Endothelial cell of umbilical vein (primary cell): Measurements from ENCODE around the gene GCAT. TPM values are rescaled to one million over a fixed set of nuclear protein-coding genes. Genes with fewer than 3 reads are reported as not detected.
A peak's percentile ranks its signal among the peaks of the same experiment; 100 is the strongest.

Experiments used
- BruUV-seq: library from RNA; stranded (reverse); fragments of 400-500 nt; replicated peaks from 2 replicates; lab custom pipeline; 2021; lab: Mats Ljungman, UMichigan
- CTCF ChIA-PET: fragments of 300-600, 350-600 bp; sonication (Branson Sonifier 250); formaldehyde crosslinking; loops from one replicate; lab custom pipeline; 2021; ENCODE audit warnings: antibody characterized with exemption, inconsistent platforms; lab: Charles Lee
- POLR2A ChIA-PET: fragments of 300-600, 350-600 bp; sonication (Branson Sonifier 250); formaldehyde crosslinking; loops from one replicate; lab custom pipeline; 2021; ENCODE audit warnings: antibody characterized with exemption, inconsistent platforms; lab: Charles Lee
- DNase-seq: peaks from one replicate; pipeline ENCODE4 v3.0.0-alpha.2; 2011; ENCODE audit warnings: low read depth, low spot score
- FAIRE-seq: peaks from 2 replicates; lab custom pipeline; 2011; peaks lifted over from hg19 to GRCh38; lab: Jason Lieb, UNC
- H2AFZ ChIP-seq: 2 replicates; pipeline ENCODE4 v1.6.0; 2012; ENCODE audit warnings: low read depth, low read length, control low read depth, inconsistent platforms
- H3K27ac ChIP-seq: 2 replicates; pipeline ENCODE4 v1.5.1; 2011; ENCODE audit warnings: low read depth, mild to moderate bottlenecking, control low read depth, low read length, moderate library complexity; ENCODE audit not compliant: insufficient read depth
- H3K27me3 ChIP-seq, 2 experiments: 2 replicates each; pipeline versions ENCODE4 v1.6.0 to v1.6.1; 2011; ENCODE audit warnings: low read length in 2 of 2, mixed read lengths in 1 of 2; ENCODE audit not compliant: control insufficient read depth in 2 of 2, insufficient read depth in 2 of 2
- H3K36me3 ChIP-seq, 2 experiments: 2 replicates in 1 of 2; 3 replicates in 1 of 2; pipeline ENCODE4 v1.5.1; 2011; ENCODE audit warnings: low read length in 2 of 2, mild to moderate bottlenecking in 1 of 2, moderate library complexity in 1 of 2; ENCODE audit not compliant: control insufficient read depth in 2 of 2, insufficient read depth in 2 of 2; ENCODE audit errors: extremely low read depth in 1 of 2
- H3K4me1 ChIP-seq: 3 replicates; pipeline ENCODE4 v1.5.1; 2011; ENCODE audit warnings: mild to moderate bottlenecking, low read length; ENCODE audit not compliant: control insufficient read depth, insufficient read depth; ENCODE audit errors: extremely low read depth
- H3K4me2 ChIP-seq: 2 replicates; pipeline ENCODE4 v1.6.1; 2011; ENCODE audit warnings: low read length, control low read depth, mixed read lengths; ENCODE audit not compliant: insufficient read depth
- H3K4me3 ChIP-seq, 3 experiments: fragments of 200-600 bp in 1 of 3; sonication (generic), shearing (Covaris generic) in 1 of 3; replicated peaks in 1 of 3; 2 replicates each; pipeline ENCODE4 v1.5.1; 2011 to 2016; ENCODE audit warnings: control low read depth in 3 of 3, low read length in 3 of 3, mild to moderate bottlenecking in 2 of 3, inconsistent platforms in 1 of 3, low read depth in 1 of 3, moderate library complexity in 1 of 3; ENCODE audit not compliant: insufficient read depth in 1 of 3
- H3K79me2 ChIP-seq: 2 replicates; pipeline ENCODE4 v1.6.0; 2012; ENCODE audit warnings: low read length, inconsistent platforms; ENCODE audit not compliant: control insufficient read depth, insufficient read depth
- H3K9ac ChIP-seq: replicated peaks from 2 replicates; pipeline ENCODE3; 2011; ENCODE audit warnings: low read length, control low read depth; ENCODE audit not compliant: insufficient read depth; ENCODE audit errors: extremely low read depth
- H3K9me1 ChIP-seq: replicated peaks from 3 replicates; pipeline ENCODE4 v1.6.0; 2011; ENCODE audit warnings: mild to moderate bottlenecking, low read length; ENCODE audit not compliant: control insufficient read depth, insufficient read depth; ENCODE audit errors: extremely low read depth
- H3K9me3 ChIP-seq: replicated peaks from 2 replicates; pipeline ENCODE4 v1.5.1; 2012; ENCODE audit warnings: low read length, inconsistent platforms; ENCODE audit not compliant: control insufficient read depth, insufficient read depth
- H4K20me1 ChIP-seq: replicated peaks from 2 replicates; pipeline ENCODE3; 2011; ENCODE audit warnings: mild to moderate bottlenecking, low read length; ENCODE audit not compliant: control insufficient read depth, insufficient read depth; ENCODE audit errors: extremely low read depth
- EZH2 ChIP-seq: IDR thresholded peaks from 2 replicates; pipeline ENCODE4 v1.6.1; 2012; ENCODE audit warnings: borderline replicate concordance, low read depth, mild to moderate bottlenecking, moderate library complexity, low read length, inconsistent platforms; ENCODE audit not compliant: severe bottlenecking
- FOS ChIP-seq: IDR thresholded peaks from 2 replicates; pipeline ENCODE4 v1.6.1; 2011; ENCODE audit warnings: mild to moderate bottlenecking, low read length, moderate library complexity, borderline replicate concordance; ENCODE audit not compliant: insufficient read depth
- GATA2 ChIP-seq: IDR thresholded peaks from 2 replicates; pipeline ENCODE4 v1.7.0; 2011; ENCODE audit warnings: low read depth, mild to moderate bottlenecking, moderate library complexity, mixed read lengths, low read length; ENCODE audit not compliant: insufficient read length, insufficient read depth
- JUN ChIP-seq: IDR thresholded peaks from 2 replicates; pipeline ENCODE4 v1.6.1; 2011; ENCODE audit warnings: borderline replicate concordance, low read depth; ENCODE audit not compliant: insufficient read length, insufficient read depth
- MYC ChIP-seq: IDR thresholded peaks from one replicate; pipeline ENCODE4 v1.6.1; 2011; ENCODE audit warnings: mild to moderate bottlenecking, low read depth, low read length
- POLR2A ChIP-seq: IDR thresholded peaks from 2 replicates; pipeline ENCODE4 v1.6.1; 2012; ENCODE audit warnings: low read depth, mild to moderate bottlenecking, control low read depth, low read length
- POLR2AphosphoS5 ChIP-seq: IDR thresholded peaks from 2 replicates; pipeline ENCODE4 v1.6.1; 2012; ENCODE audit warnings: low read depth, mild to moderate bottlenecking, control low read depth, low read length, moderate library complexity; ENCODE audit not compliant: insufficient read depth
- dilution Hi-C: fragments of 300-500 bp; cut with MboI; formaldehyde crosslinking; loops from one replicate; pipeline ENCODE4 v1.15.0; 2019; ENCODE audit warnings: low sequenced_read_pairs; ENCODE audit not compliant: extremely low pct_ligation_motif_present
- intact Hi-C: fragments of 100-400 bp; cut with micrococcal nuclease; formaldehyde crosslinking; loops from one replicate; pipeline ENCODE4 v1.10.0; 2022
- polyA plus RNA-seq, 4 experiments: library from polyadenylated mRNA; depleted of rRNA in 3 of 4; stranded (reverse) in 3 of 4; unstranded in 1 of 4; fragments of >200 nt; gene quantifications; 2 replicates each; pipeline versions ENCODE4 v1.2.1 to v1.2.3, GENCODE V29; 2011 to 2012; ENCODE audit warnings: missing spikeins in 1 of 4
- total RNA-seq: library from RNA; stranded (reverse); gene quantifications from 2 replicates; pipeline ENCODE4 v1.2.3, GENCODE V29; 2021
- TF ChIP-seq, protein P1 (sequence below): IDR thresholded peaks from 2 replicates; pipeline ENCODE4 v1.6.1; 2011; ENCODE audit not compliant: insufficient read depth, insufficient read length
- TF ChIP-seq, protein P2 (sequence below), 2 donors: IDR thresholded peaks; 1 replicate in 1 of 2; 2 replicates in 1 of 2; pipeline ENCODE4 v1.5.1; 2011; ENCODE audit warnings: low read length in 2 of 2, mild to moderate bottlenecking in 2 of 2, moderate library complexity in 2 of 2, control low read depth in 1 of 2, inconsistent platforms in 1 of 2, low read depth in 1 of 2; ENCODE audit not compliant: insufficient read depth in 1 of 2; ENCODE audit errors: extremely low read depth in 1 of 2

Gene GCAT
- total and polyA plus RNA-seq, 2 donors (not counting 3 experiments of a cell fraction or from before 2014, with no cell fraction given): 19.7 TPM

DNA sequence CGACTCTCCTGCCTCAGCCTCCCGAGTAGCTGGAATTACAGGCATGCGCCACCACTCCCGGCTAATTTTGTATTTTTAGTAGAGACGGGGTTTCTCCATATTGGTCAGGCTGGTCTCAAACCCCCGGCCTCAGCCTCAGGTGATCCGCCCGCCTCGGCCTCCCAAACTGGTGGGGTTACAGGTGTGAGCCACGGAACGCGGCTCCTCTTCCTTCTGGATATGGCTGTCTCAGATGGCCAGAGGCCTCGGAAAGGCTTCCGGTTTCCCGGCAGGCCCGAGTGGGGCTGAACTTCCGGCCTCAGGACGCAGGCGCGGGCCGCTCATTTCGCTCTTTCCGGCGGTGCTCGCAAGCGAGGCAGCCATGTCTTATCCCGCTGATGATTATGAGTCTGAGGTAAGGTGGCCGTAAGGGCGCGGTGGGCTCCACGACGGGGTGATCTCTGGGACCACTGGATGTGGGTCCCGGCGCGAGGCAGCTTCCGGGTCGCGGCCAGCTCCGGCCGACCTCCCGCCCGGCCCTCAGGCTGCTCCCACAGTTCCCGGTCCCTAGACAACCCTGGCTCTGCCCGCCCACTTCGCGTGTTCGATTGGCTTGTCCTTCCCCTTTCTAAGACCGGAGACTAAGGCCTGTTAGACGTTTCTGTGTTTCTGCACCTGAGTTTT, 41.5 kb downstream of the GCAT start, which contains the start of gene EIF3L:
EIF3L (plus strand) TSS at position 331 of the 663 bp plus-strand sequence; CDS start at position 362, 31 bp downstream.
- Histone ChIP-seq H3K27ac (peak within 1 kb of the TSS; percentile 79), H2AFZ (peak within 1 kb of the TSS; percentile 87), H3K4me2 (peak within 1 kb of the TSS; percentile 94), H3K9me1 (no peaks in the 10 kb centered on the region), H3K4me1 (peaks cover 17% of the 10 kb centered on the region), H4K20me1 (peaks cover 4% of the 10 kb centered on the region), H3K36me3 (peaks cover 11 to 18% of the 10 kb centered on the region in 2 experiments), H3K9ac (peak within 1 kb of the TSS; percentile 92), H3K79me2 (peaks cover 50% of the 10 kb centered on the region), H3K4me3 (peak within 1 kb of the TSS; percentile 86 to 97 (median 95)), H3K27me3 (no peaks in the 10 kb centered on the region), H3K9me3 (no peaks in the 10 kb centered on the region)
- CTCF ChIA-PET: interaction anchor here (2.0 kb wide), 2 partner anchors 14 to 32 kb away, joined by 6 to 9 read pairs; no protein-coding TSS in a partner anchor
- peak; percentile 93 for FAIRE-seq
- intact Hi-C loops: loop anchor here (2.0 kb wide), 1 partner anchor 40 kb away; no protein-coding TSS in a partner anchor
- POLR2A ChIA-PET: interaction anchor here (0.6 kb wide), 1 partner anchor 42 kb away, joined by 4 read pairs; no protein-coding TSS in a partner anchor
- DNase-seq: peak; percentile 94
- TF ChIP-seq MYC: no peak
- TF ChIP-seq GATA2: no peak
- no peak for TF ChIP-seq JUN
- peak; percentile 94 for TF ChIP-seq POLR2A
- TF ChIP-seq, protein P1, sequence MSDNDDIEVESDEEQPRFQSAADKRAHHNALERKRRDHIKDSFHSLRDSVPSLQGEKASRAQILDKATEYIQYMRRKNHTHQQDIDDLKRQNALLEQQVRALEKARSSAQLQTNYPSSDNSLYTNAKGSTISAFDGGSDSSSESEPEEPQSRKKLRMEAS: no peak
- no peak for TF ChIP-seq EZH2
- no peak for TF ChIP-seq FOS
- TF ChIP-seq, protein P2, sequence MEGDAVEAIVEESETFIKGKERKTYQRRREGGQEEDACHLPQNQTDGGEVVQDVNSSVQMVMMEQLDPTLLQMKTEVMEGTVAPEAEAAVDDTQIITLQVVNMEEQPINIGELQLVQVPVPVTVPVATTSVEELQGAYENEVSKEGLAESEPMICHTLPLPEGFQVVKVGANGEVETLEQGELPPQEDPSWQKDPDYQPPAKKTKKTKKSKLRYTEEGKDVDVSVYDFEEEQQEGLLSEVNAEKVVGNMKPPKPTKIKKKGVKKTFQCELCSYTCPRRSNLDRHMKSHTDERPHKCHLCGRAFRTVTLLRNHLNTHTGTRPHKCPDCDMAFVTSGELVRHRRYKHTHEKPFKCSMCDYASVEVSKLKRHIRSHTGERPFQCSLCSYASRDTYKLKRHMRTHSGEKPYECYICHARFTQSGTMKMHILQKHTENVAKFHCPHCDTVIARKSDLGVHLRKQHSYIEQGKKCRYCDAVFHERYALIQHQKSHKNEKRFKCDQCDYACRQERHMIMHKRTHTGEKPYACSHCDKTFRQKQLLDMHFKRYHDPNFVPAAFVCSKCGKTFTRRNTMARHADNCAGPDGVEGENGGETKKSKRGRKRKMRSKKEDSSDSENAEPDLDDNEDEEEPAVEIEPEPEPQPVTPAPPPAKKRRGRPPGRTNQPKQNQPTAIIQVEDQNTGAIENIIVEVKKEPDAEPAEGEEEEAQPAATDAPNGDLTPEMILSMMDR (IDR thresholded peaks at IDR 0.05; ENCODE audit: extremely low read depth in 1 of 2, insufficient read depth in 1 of 2, low read depth in 1 of 2, low read length in 2 of 2): no peak
- TF ChIP-seq POLR2AphosphoS5: peak; percentile 81
- no TSS peak for BruUV-seq
- dilution Hi-C loops: no loop called here
